ENCODE results near the gene CHRM1. TPM values are rescaled to one million over a fixed set of nuclear protein-coding genes. Genes with fewer than 3 reads are reported as not detected.
A peak's percentile ranks its signal among the peaks of the same experiment; 100 is the strongest.

The CHRM1 gene
- total and polyA plus RNA-seq, 2 of the 13 experiments (the other 11 are each of a cell fraction or from before 2014, with no cell fraction given) = not detected

GRCh38 chr11:62928011-62928410 lies 6.8 kb upstream of the CHRM1 start:
- H3K27ac ChIP-seq (ENCODE audit: extremely low read length, insufficient read depth, low read length) = no peak overlapping the region
- 9% methylated on average over 9 of the region's 13 CpGs for WGBS (ENCODE audit: low lambda C conversion rate)
- POLR2A ChIA-PET = no interaction called here
- in situ Hi-C loops (cut with HindIII; ENCODE audit: extremely low pct_ligation_motif_present, low pct_unique_long_range_greater_than_20kb) = no loop called here
- no peak overlapping the region for H2AFZ ChIP-seq (ENCODE audit: low read length)
- no peak overlapping the region for H3K4me2 ChIP-seq (ENCODE audit: low read depth, low read length)
- no peaks in the 10 kb centered on the region for H3K36me3 ChIP-seq (replicated peaks in 1 of 2; ENCODE audit: control insufficient read depth in 1 of 2, insufficient read depth in 2 of 2, low read length in 2 of 2)
- H3K9me3 ChIP-seq (ENCODE audit: low read length) = no peaks in the 10 kb centered on the region
- H3K27me3 ChIP-seq (ENCODE audit: control insufficient read depth in 1 of 2, insufficient read depth in 2 of 2, low read length in 2 of 2) = peaks cover 1 to 24% of the 10 kb centered on the region in 2 experiments; a peak in 4 of 5 replicates
- H3K4me1 ChIP-seq (ENCODE audit: insufficient read depth, low read length) = 0 out of 2 replicates have a peak, but pooled peaks cover 5% of the 10 kb centered on the region
- CTCF ChIA-PET (ENCODE audit: low intra/inter-chr PET ratio, low total read pairs) = no interaction called here
- DNase-seq (ENCODE audit: low spot score) (peak; percentile 16), ATAC-seq (peak; percentile 61), FAIRE-seq (no peak)
- H3K4me3 ChIP-seq (replicated peaks in 1 of 3; ENCODE audit: insufficient read depth in 1 of 3, low read depth in 2 of 3, low read length in 3 of 3) = no peak overlapping the region
- H3K79me2 ChIP-seq (ENCODE audit: insufficient read depth, low read length) = no peaks in the 10 kb centered on the region
- intact Hi-C loops (cut with micrococcal nuclease; ENCODE audit: unreplicated experiment) = no loop called here
- TF ChIP-seq ZBTB38 (CRISPR knock-in tag; IDR thresholded peaks at IDR 0.05) = no peak
- no TSS peak for BruUV-seq (replicated peaks)
- H3K9ac ChIP-seq (ENCODE audit: insufficient read depth, low read depth, low read length) = no peak overlapping the region
- no peaks in the 10 kb centered on the region for H4K20me1 ChIP-seq (ENCODE audit: insufficient read depth, low read length)

- ATAC-seq = no peak
- Histone ChIP-seq H3K4me3 (replicated peaks in 1 of 3; ENCODE audit: insufficient read depth in 1 of 3, low read depth in 2 of 3, low read length in 3 of 3) (no peak overlapping the region), H3K9ac (ENCODE audit: insufficient read depth, low read depth, low read length) (no peak overlapping the region), H3K4me2 (ENCODE audit: low read depth, low read length) (no peak overlapping the region), H3K36me3 (replicated peaks in 1 of 2; ENCODE audit: control insufficient read depth in 1 of 2, insufficient read depth in 2 of 2, low read length in 2 of 2) (no peaks in the 10 kb centered on the region), H2AFZ (ENCODE audit: low read length) (no peak overlapping the region), H3K27me3 (ENCODE audit: control insufficient read depth in 1 of 2, insufficient read depth in 2 of 2, low read length in 2 of 2) (peaks cover 3 to 31% of the 10 kb centered on the region in 2 experiments; a peak in 4 of 5 replicates), H3K9me3 (ENCODE audit: low read length) (no peaks in the 10 kb centered on the region), H4K20me1 (ENCODE audit: insufficient read depth, low read length) (no peaks in the 10 kb centered on the region), H3K79me2 (ENCODE audit: insufficient read depth, low read length) (no peaks in the 10 kb centered on the region), H3K27ac (ENCODE audit: extremely low read length, insufficient read depth, low read length) (no peak overlapping the region), H3K4me1 (ENCODE audit: insufficient read depth, low read length) (0 out of 2 replicates have a peak, but pooled peaks cover 4% of the 10 kb centered on the region)
- no peak for FAIRE-seq
- no peak for TF ChIP-seq ZNF652 (CRISPR knock-in tag; IDR thresholded peaks at IDR 0.05; ENCODE audit: borderline replicate concordance, low read depth)
- peak; percentile 85 for TF ChIP-seq ZNF768 (CRISPR knock-in tag; IDR thresholded peaks at IDR 0.05)
- TF ChIP-seq ZNF3 (CRISPR knock-in tag; IDR thresholded peaks at IDR 0.05) = no peak
- no peak for TF ChIP-seq TP53 (CRISPR knock-in tag; conservative IDR thresholded peaks at IDR 0.05)
- WGBS (ENCODE audit: low lambda C conversion rate) = 71% methylated on average over 36 of the region's 53 CpGs
- no peak for DNase-seq (ENCODE audit: low spot score)
- POLR2A ChIA-PET = no interaction called here
- no TSS peak for BruUV-seq (replicated peaks)
- CTCF ChIA-PET (ENCODE audit: low intra/inter-chr PET ratio, low total read pairs) = no interaction called here
- in situ Hi-C loops (cut with HindIII; ENCODE audit: extremely low pct_ligation_motif_present, low pct_unique_long_range_greater_than_20kb) (no loop called here), intact Hi-C loops (cut with micrococcal nuclease; ENCODE audit: unreplicated experiment) (no loop called here)
These were observed 5.7 kb upstream of the CHRM1 start for GRCh38 chr11:62926680-62927455.

Measured in HepG2 (cell line).